ENCODE data around the gene DLGAP1. TPM values are rescaled to one million over a fixed set of nuclear protein-coding genes. Genes with fewer than 3 reads are reported as not detected.
A peak's percentile ranks its signal among the peaks of the same experiment; 100 is the strongest.

Gene DLGAP1
- polyA plus RNA-seq, 1 of the 3 experiments (the other 2 are of a cell fraction) = not detected

DNA sequence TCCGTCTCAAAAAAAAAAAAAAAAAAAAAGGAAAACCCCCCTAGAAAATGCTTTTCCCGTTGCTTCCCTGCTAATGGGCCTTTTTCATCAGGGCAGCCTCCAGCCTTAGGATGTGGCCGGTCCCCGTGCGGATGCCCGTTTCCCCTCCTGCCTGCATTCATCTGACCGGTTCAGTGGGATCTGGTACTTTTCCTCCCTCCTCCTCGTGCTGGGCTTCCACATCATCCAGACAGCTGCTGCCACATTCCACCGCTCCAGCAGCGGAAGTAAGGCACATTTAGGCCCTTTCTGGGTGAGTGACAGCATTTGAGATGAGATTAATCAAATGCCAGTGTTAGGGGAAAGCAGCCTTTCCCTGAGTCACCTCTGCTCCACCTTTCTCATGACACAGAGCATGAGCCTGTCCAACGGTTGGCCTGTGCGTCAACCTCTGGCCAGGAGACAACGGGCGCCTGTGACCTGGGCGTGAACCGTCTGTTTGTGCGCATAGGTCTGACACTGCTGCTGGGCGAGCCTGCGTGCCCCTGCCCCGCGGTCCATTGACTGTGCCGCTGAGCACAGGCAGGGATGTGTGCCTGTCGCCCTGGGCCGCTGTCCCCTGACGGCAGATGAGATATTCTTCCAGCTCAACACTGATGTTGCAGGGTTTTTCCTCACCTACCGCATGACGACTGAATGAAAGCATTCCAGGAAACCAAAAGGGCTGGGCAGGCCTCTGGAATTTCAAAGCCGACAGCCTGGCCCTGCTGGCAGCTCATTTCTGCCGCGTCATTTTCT is 831.1 kb downstream of the DLGAP1 start (continued):
- TF ChIP-seq JUND (IDR thresholded peaks at IDR 0.05) = peak; percentile 85
- no peak for TF ChIP-seq FOXJ3 (CRISPR knock-in tag; IDR thresholded peaks at IDR 0.05)
- TF ChIP-seq TAF1 (IDR thresholded peaks at IDR 0.05; ENCODE audit: borderline replicate concordance, low read depth, low read length) = peak; percentile 55
- TF ChIP-seq MXI1 (IDR thresholded peaks at IDR 0.05; ENCODE audit: low read depth, low read length) = no peak
- TF ChIP-seq RAD21 (IDR thresholded peaks at IDR 0.05; ENCODE audit: low read length) = no peak; the same call in 1 of the 2 replicates
- peak; percentile 99 for TF ChIP-seq RXRA (IDR thresholded peaks at IDR 0.05; ENCODE audit: borderline replicate concordance, low read depth)
- TF ChIP-seq GATA2 (CRISPR knock-in tag; IDR thresholded peaks at IDR 0.05) = no peak
- TF ChIP-seq, protein P1, sequence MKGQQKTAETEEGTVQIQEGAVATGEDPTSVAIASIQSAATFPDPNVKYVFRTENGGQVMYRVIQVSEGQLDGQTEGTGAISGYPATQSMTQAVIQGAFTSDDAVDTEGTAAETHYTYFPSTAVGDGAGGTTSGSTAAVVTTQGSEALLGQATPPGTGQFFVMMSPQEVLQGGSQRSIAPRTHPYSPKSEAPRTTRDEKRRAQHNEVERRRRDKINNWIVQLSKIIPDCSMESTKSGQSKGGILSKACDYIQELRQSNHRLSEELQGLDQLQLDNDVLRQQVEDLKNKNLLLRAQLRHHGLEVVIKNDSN (IDR thresholded peaks at IDR 0.05; ENCODE audit: borderline replicate concordance, low read depth) = peak; percentile 4; the same call in 1 of the 2 replicates

DNA sequence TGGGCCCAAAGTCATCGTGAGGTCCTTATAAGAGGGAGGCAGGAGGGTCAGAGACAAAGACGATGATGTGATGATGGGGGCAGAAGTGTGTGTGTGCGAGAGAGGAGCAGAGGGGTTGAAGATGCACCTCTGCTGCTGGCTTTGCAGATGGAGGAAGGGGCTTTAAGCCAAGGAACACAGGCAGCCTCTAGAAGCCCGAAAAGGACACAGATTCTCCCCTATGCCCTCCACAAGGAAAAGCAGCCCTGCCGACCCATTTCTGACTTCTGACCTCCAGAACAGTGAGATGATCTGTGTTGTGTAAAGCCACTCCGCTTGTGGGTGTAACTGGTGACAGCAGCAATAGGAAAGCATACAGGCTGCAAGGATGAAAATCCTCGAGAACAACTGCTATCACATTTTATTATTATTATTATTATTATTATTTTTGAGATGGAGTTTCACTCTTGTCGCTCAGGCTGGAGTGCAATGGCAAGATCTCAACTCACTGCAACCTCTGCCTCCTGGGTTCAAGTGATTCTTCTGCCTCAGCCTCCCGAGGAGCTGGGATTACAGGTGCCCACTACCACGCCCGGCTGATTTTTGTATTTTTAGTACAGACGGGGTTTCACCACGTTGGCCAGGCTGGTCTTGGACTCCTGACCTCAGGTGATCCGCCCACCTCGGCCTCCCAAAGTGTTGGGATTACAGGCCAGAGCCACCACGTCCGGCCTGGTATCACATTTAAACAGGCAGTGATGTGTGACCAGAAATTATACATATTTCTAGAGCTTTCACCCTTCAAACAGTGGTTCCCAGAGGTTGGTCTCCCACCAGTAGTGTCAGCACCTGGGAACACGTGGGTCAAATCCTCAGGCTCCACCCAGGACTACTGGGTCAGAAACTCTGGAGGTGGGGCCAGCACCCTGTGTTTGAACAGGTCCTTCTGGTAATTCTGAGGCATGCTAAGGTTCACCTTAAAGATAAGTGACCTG is 834.7 kb downstream of the DLGAP1 start:
- H3K27me3 ChIP-seq (ENCODE audit: insufficient read depth) = no peaks in the 10 kb centered on the region
- H3F3A ChIP-seq (replicated peaks; ENCODE audit: insufficient read depth) = peaks cover 36% of the 10 kb centered on the region
- H3K9ac ChIP-seq = no peak overlapping the region
- H3K9me3 ChIP-seq = no peaks in the 10 kb centered on the region
- no peak overlapping the region for H3K4me3 ChIP-seq (ENCODE audit: low read depth in 2 of 2, low read length in 1 of 2)
- POLR2A ChIA-PET = no interaction called here
- H3K4me2 ChIP-seq = no peak overlapping the region
- no peaks in the 10 kb centered on the region for H4K20me1 ChIP-seq (ENCODE audit: insufficient read depth)
- H3K36me3 ChIP-seq (replicated peaks in 1 of 2; ENCODE audit: control insufficient read depth in 1 of 2, insufficient read depth in 2 of 2, low read length in 1 of 2) = no peaks in the 10 kb centered on the region
- H3K79me2 ChIP-seq (ENCODE audit: insufficient read depth) = no peaks in the 10 kb centered on the region
- CTCF ChIA-PET = interaction anchor here (0.9 to 4.0 kb wide), 2 partner anchors 26 to 45 kb away, joined by 3 to 24 read pairs; no protein-coding TSS in a partner anchor
- H2AFZ ChIP-seq (ENCODE audit: low read depth) = no peak overlapping the region
- peaks cover 22 to 35% of the 10 kb centered on the region in 2 experiments for H3K4me1 ChIP-seq (ENCODE audit: control insufficient read depth in 1 of 2, insufficient read depth in 2 of 2, low read depth in 1 of 2, low read length in 1 of 2)
- TF ChIP-seq FOSL2 (IDR thresholded peaks at IDR 0.05; ENCODE audit: borderline replicate concordance, low read depth) = no peak
- no peak for TF ChIP-seq TEAD4 (IDR thresholded peaks at IDR 0.05; ENCODE audit: borderline replicate concordance, insufficient read depth)
- TF ChIP-seq ELF1 (IDR thresholded peaks at IDR 0.05) = no peak
- no peak for TF ChIP-seq TAF1 (IDR thresholded peaks at IDR 0.05; ENCODE audit: borderline replicate concordance, low read depth, low read length)
- TF ChIP-seq, protein P2, sequence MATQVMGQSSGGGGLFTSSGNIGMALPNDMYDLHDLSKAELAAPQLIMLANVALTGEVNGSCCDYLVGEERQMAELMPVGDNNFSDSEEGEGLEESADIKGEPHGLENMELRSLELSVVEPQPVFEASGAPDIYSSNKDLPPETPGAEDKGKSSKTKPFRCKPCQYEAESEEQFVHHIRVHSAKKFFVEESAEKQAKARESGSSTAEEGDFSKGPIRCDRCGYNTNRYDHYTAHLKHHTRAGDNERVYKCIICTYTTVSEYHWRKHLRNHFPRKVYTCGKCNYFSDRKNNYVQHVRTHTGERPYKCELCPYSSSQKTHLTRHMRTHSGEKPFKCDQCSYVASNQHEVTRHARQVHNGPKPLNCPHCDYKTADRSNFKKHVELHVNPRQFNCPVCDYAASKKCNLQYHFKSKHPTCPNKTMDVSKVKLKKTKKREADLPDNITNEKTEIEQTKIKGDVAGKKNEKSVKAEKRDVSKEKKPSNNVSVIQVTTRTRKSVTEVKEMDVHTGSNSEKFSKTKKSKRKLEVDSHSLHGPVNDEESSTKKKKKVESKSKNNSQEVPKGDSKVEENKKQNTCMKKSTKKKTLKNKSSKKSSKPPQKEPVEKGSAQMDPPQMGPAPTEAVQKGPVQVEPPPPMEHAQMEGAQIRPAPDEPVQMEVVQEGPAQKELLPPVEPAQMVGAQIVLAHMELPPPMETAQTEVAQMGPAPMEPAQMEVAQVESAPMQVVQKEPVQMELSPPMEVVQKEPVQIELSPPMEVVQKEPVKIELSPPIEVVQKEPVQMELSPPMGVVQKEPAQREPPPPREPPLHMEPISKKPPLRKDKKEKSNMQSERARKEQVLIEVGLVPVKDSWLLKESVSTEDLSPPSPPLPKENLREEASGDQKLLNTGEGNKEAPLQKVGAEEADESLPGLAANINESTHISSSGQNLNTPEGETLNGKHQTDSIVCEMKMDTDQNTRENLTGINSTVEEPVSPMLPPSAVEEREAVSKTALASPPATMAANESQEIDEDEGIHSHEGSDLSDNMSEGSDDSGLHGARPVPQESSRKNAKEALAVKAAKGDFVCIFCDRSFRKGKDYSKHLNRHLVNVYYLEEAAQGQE (IDR thresholded peaks at IDR 0.05; ENCODE audit: low read depth, low read length) = no peak
- no peak for TF ChIP-seq RFX5 (IDR thresholded peaks at IDR 0.05; ENCODE audit: low read length)
- no peak for TF ChIP-seq JUND (IDR thresholded peaks at IDR 0.05)
- TF ChIP-seq EP300 (IDR thresholded peaks at IDR 0.05; ENCODE audit: borderline replicate concordance in 1 of 2, low read depth in 1 of 2, low read length in 1 of 2) = no peak
- no peak for TF ChIP-seq CHD2 (IDR thresholded peaks at IDR 0.05; ENCODE audit: low read length, partially characterized antibody)
- no peak for TF ChIP-seq GATA2 (CRISPR knock-in tag; IDR thresholded peaks at IDR 0.05)
- TF ChIP-seq NRF1 (IDR thresholded peaks at IDR 0.05; ENCODE audit: low read depth, low read length) = no peak
- TF ChIP-seq, protein P3, sequence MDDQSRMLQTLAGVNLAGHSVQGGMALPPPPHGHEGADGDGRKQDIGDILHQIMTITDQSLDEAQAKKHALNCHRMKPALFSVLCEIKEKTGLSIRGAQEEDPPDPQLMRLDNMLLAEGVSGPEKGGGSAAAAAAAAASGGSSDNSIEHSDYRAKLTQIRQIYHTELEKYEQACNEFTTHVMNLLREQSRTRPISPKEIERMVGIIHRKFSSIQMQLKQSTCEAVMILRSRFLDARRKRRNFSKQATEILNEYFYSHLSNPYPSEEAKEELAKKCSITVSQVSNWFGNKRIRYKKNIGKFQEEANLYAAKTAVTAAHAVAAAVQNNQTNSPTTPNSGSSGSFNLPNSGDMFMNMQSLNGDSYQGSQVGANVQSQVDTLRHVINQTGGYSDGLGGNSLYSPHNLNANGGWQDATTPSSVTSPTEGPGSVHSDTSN (IDR thresholded peaks at IDR 0.05) = no peak
- no peak for TF ChIP-seq TCF12 (IDR thresholded peaks at IDR 0.05)
- TF ChIP-seq NFIC (IDR thresholded peaks at IDR 0.05; ENCODE audit: borderline replicate concordance) = no peak
- TF ChIP-seq SIN3A (IDR thresholded peaks at IDR 0.05; ENCODE audit: borderline replicate concordance, low read depth, low read length) = no peak
- no peak for TF ChIP-seq GABPA (IDR thresholded peaks at IDR 0.05; ENCODE audit: low read depth)
- TF ChIP-seq, protein P4, sequence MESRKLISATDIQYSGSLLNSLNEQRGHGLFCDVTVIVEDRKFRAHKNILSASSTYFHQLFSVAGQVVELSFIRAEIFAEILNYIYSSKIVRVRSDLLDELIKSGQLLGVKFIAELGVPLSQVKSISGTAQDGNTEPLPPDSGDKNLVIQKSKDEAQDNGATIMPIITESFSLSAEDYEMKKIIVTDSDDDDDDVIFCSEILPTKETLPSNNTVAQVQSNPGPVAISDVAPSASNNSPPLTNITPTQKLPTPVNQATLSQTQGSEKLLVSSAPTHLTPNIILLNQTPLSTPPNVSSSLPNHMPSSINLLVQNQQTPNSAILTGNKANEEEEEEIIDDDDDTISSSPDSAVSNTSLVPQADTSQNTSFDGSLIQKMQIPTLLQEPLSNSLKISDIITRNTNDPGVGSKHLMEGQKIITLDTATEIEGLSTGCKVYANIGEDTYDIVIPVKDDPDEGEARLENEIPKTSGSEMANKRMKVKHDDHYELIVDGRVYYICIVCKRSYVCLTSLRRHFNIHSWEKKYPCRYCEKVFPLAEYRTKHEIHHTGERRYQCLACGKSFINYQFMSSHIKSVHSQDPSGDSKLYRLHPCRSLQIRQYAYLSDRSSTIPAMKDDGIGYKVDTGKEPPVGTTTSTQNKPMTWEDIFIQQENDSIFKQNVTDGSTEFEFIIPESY (IDR thresholded peaks at IDR 0.05; ENCODE audit: borderline replicate concordance, low read depth) = no peak
- DNase-seq = no peak
- no peaks in the 10 kb centered on the region for H3K9me2 ChIP-seq
- H3K27ac ChIP-seq (ENCODE audit: low read depth in 2 of 2, low read length in 1 of 2) = no peak overlapping the region
- 96% methylated on average over 18 of the region's 18 CpGs for WGBS (ENCODE audit: low lambda C conversion rate)
